Measurements from ENCODE around the gene DLL4. TPM values are rescaled to one million over a fixed set of nuclear protein-coding genes. Genes with fewer than 3 reads are reported as not detected.

The DLL4 gene
- total and polyA plus RNA-seq, 10 of the 15 experiments (the other 5 are each of a cell fraction or from before 2014, with no cell fraction given): 0.04 to 0.16 (median 0.09) TPM; not detected in 6

DNA sequence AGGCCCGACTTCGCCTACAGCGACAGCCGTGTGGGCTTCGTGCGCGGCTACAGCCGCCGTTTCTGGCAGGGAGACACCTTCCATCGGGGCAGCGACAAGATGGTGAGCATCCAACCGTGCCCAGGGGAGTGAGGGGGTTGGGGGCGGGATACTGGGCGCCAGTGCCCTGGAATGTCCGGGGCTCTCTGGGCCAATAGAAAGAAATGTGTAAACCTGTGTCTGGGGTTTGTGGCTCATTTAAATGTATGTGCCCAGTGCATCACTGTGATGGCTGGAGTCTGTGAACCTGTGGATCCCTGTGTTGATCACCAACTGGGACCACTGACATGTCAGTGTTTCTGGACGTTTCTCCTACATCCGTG, 24.6 kb downstream of the DLL4 start:
- in situ Hi-C loops (cut with MboI): no loop called here
- WGBS (ENCODE audit: insufficient coverage, insufficient replicate concordance, low lambda C conversion rate, missing lambda C conversion rate): 4% methylated on average over 15 of the region's 17 CpGs
- ATAC-seq: no peak

More for the DNA sequence above, 24.6 kb downstream of the DLL4 start:
- BruUV-seq (replicated peaks): TSS peak; percentile 75
- Histone ChIP-seq H4K20me1 (ENCODE audit: control insufficient read depth, insufficient read depth) (no peaks in the 10 kb centered on the region), H3K4me3 (peak overlapping the region; percentile 73), H3K79me2 (ENCODE audit: control insufficient read depth, insufficient read depth, low read length) (no peaks in the 10 kb centered on the region), H2AFZ (ENCODE audit: control insufficient read depth, low read depth, low read length) (peak overlapping the region; percentile 61), H3K27me3 (replicated peaks in 1 of 2; ENCODE audit: control insufficient read depth in 2 of 2, insufficient read depth in 2 of 2, low read length in 1 of 2) (no peaks in the 10 kb centered on the region), H3K4me2 (ENCODE audit: control insufficient read depth, insufficient read depth) (peak overlapping the region; percentile 98), H3K9me3 (replicated peaks; ENCODE audit: control insufficient read depth, insufficient read depth, low read length) (no peaks in the 10 kb centered on the region), H3K27ac (ENCODE audit: control insufficient read depth, insufficient read depth) (no peak overlapping the region), H3K9ac (ENCODE audit: control insufficient read depth, insufficient read depth, low read length) (peak overlapping the region; percentile 40; the same call in 1 of the 2 replicates), H3K36me3 (ENCODE audit: control insufficient read depth in 2 of 2, insufficient read depth in 2 of 2, low read length in 1 of 2) (no peaks in the 10 kb centered on the region), H3K4me1 (ENCODE audit: control insufficient read depth, insufficient read depth, low read length) (peaks cover 7% of the 10 kb centered on the region)
- SMC1A ChIA-PET (ENCODE audit: uncharacterized antibody, unreplicated experiment): interaction anchor here (0.8 to 1.1 kb wide), 2 partner anchors 8 to 29 kb away, joined by 3 read pairs; no protein-coding TSS in a partner anchor
- TF ChIP-seq BACH1 (IDR thresholded peaks at IDR 0.05; ENCODE audit: borderline replicate concordance): no peak
- no peak for TF ChIP-seq STAT1 (conservative IDR thresholded peaks at IDR 0.05)
- no peak for TF ChIP-seq CBX3 (IDR thresholded peaks at IDR 0.05; ENCODE audit: borderline replicate concordance, low read depth)
- TF ChIP-seq, protein P1, sequence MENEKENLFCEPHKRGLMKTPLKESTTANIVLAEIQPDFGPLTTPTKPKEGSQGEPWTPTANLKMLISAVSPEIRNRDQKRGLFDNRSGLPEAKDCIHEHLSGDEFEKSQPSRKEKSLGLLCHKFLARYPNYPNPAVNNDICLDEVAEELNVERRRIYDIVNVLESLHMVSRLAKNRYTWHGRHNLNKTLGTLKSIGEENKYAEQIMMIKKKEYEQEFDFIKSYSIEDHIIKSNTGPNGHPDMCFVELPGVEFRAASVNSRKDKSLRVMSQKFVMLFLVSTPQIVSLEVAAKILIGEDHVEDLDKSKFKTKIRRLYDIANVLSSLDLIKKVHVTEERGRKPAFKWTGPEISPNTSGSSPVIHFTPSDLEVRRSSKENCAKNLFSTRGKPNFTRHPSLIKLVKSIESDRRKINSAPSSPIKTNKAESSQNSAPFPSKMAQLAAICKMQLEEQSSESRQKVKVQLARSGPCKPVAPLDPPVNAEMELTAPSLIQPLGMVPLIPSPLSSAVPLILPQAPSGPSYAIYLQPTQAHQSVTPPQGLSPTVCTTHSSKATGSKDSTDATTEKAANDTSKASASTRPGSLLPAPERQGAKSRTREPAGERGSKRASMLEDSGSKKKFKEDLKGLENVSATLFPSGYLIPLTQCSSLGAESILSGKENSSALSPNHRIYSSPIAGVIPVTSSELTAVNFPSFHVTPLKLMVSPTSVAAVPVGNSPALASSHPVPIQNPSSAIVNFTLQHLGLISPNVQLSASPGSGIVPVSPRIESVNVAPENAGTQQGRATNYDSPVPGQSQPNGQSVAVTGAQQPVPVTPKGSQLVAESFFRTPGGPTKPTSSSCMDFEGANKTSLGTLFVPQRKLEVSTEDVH (IDR thresholded peaks at IDR 0.05; ENCODE audit: low read depth, partially characterized antibody): no peak
- TF ChIP-seq CREB1 (IDR thresholded peaks at IDR 0.05; ENCODE audit: low read depth): no peak
- TF ChIP-seq TCF3 (IDR thresholded peaks at IDR 0.05; ENCODE audit: borderline replicate concordance, insufficient read depth, low read depth, low read length): no peak
- TF ChIP-seq MTA2 (IDR thresholded peaks at IDR 0.05; ENCODE audit: low read depth): no peak
- TF ChIP-seq FOXK2 (IDR thresholded peaks at IDR 0.05): no peak
- no peak for TF ChIP-seq NFIC (IDR thresholded peaks at IDR 0.05; ENCODE audit: low read depth, low read length)
- TF ChIP-seq KLF5 (IDR thresholded peaks at IDR 0.05; ENCODE audit: partially characterized antibody): no peak
- no peak for TF ChIP-seq GATAD2B (conservative IDR thresholded peaks at IDR 0.05; ENCODE audit: low read depth)
- TF ChIP-seq, protein P2, sequence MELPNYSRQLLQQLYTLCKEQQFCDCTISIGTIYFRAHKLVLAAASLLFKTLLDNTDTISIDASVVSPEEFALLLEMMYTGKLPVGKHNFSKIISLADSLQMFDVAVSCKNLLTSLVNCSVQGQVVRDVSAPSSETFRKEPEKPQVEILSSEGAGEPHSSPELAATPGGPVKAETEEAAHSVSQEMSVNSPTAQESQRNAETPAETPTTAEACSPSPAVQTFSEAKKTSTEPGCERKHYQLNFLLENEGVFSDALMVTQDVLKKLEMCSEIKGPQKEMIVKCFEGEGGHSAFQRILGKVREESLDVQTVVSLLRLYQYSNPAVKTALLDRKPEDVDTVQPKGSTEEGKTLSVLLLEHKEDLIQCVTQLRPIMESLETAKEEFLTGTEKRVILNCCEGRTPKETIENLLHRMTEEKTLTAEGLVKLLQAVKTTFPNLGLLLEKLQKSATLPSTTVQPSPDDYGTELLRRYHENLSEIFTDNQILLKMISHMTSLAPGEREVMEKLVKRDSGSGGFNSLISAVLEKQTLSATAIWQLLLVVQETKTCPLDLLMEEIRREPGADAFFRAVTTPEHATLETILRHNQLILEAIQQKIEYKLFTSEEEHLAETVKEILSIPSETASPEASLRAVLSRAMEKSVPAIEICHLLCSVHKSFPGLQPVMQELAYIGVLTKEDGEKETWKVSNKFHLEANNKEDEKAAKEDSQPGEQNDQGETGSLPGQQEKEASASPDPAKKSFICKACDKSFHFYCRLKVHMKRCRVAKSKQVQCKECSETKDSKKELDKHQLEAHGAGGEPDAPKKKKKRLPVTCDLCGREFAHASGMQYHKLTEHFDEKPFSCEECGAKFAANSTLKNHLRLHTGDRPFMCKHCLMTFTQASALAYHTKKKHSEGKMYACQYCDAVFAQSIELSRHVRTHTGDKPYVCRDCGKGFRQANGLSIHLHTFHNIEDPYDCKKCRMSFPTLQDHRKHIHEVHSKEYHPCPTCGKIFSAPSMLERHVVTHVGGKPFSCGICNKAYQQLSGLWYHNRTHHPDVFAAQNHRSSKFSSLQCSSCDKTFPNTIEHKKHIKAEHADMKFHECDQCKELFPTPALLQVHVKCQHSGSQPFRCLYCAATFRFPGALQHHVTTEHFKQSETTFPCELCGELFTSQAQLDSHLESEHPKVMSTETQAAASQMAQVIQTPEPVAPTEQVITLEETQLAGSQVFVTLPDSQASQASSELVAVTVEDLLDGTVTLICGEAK (IDR thresholded peaks at IDR 0.05; ENCODE audit: borderline replicate concordance): no peak
- TF ChIP-seq ZZZ3 (IDR thresholded peaks at IDR 0.05; ENCODE audit: control insufficient read depth, insufficient read length, low read depth): no peak
- no peak for TF ChIP-seq SMARCA5 (IDR thresholded peaks at IDR 0.05)
- TF ChIP-seq, protein P3, sequence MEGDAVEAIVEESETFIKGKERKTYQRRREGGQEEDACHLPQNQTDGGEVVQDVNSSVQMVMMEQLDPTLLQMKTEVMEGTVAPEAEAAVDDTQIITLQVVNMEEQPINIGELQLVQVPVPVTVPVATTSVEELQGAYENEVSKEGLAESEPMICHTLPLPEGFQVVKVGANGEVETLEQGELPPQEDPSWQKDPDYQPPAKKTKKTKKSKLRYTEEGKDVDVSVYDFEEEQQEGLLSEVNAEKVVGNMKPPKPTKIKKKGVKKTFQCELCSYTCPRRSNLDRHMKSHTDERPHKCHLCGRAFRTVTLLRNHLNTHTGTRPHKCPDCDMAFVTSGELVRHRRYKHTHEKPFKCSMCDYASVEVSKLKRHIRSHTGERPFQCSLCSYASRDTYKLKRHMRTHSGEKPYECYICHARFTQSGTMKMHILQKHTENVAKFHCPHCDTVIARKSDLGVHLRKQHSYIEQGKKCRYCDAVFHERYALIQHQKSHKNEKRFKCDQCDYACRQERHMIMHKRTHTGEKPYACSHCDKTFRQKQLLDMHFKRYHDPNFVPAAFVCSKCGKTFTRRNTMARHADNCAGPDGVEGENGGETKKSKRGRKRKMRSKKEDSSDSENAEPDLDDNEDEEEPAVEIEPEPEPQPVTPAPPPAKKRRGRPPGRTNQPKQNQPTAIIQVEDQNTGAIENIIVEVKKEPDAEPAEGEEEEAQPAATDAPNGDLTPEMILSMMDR (IDR thresholded peaks at IDR 0.05 in 2 of 3, conservative IDR thresholded peaks at IDR 0.05 in 1 of 3; ENCODE audit: control insufficient read depth in 2 of 3, extremely low read depth in 1 of 3, insufficient read depth in 1 of 3, low read depth in 3 of 3, low read length in 3 of 3): no peak
- TF ChIP-seq PAX5 (IDR thresholded peaks at IDR 0.05; ENCODE audit: borderline replicate concordance, low read depth, low read length): no peak
- no peak for TF ChIP-seq ZNF384 (IDR thresholded peaks at IDR 0.05; ENCODE audit: borderline replicate concordance, low read depth, low read length)
- CTCF ChIA-PET: interaction anchor here (1.1 to 4.3 kb wide), 4 partner anchors 11 to 23 kb away, joined by 5 to 37 read pairs (median 6); no protein-coding TSS in a partner anchor
- DNase-seq (ENCODE audit: low read depth, low spot score) (no peak), FAIRE-seq (no peak)
- intact Hi-C loops (cut with micrococcal nuclease; ENCODE audit: unreplicated experiment): no loop called here
- RAD21 ChIA-PET (ENCODE audit: unreplicated experiment): interaction anchor here (0.6 to 1.4 kb wide), 3 partner anchors 14 to 114 kb away, joined by 3 to 5 read pairs (median 3); no protein-coding TSS in a partner anchor
- POLR2A ChIA-PET: interaction anchor here (0.8 to 3.0 kb wide), 2 partner anchors 13 to 58 kb away, joined by 3 to 20 read pairs; no protein-coding TSS in a partner anchor

All from GM12878 (cell line).